ENCODE results near the gene C19orf12.

The C19orf12 gene

DNA sequence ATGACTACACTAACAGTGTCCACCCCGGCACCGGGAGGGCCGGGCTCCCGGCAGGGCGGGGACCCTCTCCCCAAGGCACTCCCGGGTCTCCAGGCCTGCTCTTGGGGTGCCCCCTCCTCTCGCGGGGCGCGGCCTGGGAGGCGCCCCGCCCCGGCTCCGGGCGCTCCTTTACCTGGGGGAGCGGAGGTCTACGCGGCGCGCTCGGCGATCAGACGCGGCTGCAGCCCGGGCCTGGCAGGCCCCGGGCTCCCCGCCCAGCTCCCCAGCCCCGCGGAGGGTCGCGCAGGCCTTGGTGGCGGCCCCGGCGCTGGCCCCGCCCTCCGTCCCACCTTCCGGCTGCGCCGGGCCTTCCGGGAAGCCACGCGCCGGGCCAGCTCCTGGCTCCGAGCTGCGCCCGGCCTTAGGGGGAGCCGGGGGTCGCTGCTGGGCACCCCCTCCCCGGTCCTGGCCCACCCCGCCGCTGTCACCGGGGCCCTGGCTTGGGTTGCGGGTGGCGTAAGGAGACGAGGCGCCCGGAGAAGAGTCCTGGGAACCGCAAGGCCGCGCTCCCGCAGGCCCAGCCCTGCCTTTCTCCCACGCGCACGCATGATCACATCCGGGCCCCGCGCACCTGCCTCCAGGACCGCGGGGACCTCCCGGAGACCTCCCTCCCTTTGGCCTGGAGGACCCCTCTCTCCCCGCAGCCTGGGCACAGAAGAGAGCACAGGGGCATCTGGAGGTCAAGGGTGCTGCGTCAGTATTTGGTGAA, at the start of gene C19orf12:
TSS of gene C19orf12 (minus strand) at position 309 of the 748 bp plus-strand sequence. CDS start 6,848 bp downstream, outside the sequence.
- peak; percentile 65 for DNase-seq

DNA sequence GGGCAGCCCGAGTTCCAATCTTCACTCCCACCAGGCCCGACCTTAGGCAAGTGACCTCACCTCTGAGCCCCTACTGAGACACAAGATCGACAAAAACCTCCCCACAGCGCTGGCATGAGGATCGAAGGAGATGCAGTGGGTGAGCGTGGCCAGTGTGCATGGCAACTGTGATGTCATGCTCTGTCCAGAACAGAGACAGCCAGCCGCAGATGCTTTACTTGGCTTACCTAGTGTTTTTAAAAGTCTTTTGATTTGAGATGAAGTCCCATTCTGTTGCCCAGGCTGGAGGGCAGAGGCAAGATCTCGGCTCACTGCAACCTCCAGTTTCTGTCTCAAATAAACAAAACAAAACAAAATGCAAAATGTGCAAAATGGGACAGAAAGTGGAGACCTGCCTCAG, 49.3 kb upstream of the C19orf12 start:
- DNase-seq = no peak

DNA sequence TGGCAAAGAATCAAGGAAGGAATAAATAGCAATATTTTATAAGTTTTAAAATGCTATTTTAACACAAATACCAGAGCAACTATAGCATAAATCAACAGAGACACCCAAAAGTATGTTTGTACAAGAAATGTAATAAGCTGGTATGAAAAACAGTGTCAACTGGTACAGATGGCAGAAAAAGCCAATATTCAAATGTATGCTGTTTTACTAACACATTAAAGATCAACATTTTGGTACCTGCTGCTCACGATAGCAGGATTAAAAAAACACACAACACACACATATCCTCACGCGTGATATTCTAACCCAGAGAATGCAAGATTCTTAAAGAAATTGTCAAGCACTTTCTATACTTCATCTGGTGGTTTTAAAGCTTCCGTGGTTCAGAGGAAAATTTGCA, 48.1 kb upstream of the C19orf12 start:
- DNase-seq = no peak

DNA sequence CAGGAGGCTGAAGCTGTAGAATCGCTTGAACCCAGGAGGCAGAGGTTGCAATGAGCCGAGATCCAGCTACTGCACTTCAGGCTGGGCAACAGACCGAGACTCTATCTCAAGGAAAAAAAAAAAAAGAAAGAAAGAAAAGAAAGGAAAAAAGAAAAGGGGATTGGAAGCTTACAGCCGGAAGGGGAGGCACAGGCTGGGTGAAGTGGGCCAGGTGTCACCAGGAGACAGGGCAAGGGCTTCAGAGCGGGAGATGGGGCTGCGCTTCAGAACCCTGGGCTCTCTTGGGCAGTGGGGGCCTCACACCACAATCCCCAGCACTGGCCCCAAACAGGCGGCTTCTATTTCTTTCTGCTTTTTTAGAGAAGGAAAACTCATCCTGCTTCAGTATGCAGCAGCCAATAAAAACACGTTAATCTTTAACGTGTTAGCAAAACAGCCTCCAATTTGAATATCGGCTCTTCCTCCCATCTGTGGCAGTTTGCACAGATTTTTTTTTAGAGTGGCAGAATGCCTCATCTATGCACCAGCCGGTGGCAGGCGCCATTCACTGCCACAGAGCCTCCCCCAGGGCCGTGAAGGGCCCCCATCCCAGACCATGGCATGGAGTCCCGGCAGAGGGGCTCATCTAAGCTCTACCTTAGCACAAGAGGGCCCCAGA, 46.6 kb upstream of the C19orf12 start:
- DNase-seq = no peak

DNA sequence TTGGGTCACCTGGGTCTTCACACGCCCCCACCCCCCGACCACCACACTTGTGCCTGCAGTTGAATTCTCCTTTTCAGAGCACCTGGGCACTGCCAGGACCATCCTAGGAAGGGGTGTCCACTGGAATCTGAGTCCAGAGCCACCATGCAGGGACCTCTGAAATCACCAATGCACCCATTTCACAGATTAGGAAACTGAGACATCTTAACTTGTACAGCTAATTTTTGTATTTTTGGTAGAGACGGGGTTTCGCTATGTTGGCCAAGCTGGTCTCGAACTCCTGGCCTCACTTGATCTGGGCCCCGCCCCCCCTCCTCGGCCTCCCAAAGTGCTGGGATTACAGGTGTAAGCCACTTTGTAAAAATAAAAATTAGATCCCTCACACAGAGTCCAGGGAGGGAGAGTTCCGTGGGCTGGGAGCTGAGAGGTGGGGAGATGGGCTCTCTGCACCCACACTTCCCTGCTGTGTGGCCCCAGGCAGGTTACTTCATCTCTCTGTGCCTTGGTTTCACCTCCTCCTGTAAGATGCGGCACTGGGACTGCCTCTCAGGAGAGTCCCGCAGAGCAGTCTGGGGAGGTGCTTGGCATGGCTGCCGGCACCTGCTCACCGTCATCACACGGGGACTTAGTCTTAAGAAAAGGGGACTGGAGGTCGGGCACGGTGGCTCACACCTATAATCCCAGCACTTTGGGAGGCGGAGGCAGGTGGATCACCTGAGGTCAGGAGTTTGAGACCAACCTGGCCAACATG, 45.9 kb upstream of the C19orf12 start:
- DNase-seq = no peak

DNA sequence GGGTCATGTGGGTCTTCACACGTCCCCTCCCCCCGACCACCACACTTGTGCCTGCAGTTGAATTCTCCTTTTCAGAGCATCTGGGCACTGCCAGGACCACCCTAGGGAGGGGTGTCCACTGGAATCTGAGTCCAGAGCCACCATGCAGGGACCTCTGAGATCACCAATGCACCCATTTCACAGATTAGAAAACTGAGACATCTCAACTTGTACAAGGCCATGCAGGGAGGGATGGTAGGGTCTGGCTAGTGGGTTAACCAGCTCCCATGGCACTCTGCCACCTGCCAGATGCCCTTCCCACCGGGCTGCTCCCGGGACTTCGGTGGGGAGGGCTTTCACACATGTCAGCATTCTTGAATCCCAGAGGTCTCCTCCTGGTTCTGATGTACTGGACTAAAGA, 44.3 kb upstream of the C19orf12 start:
- no peak for DNase-seq

DNA sequence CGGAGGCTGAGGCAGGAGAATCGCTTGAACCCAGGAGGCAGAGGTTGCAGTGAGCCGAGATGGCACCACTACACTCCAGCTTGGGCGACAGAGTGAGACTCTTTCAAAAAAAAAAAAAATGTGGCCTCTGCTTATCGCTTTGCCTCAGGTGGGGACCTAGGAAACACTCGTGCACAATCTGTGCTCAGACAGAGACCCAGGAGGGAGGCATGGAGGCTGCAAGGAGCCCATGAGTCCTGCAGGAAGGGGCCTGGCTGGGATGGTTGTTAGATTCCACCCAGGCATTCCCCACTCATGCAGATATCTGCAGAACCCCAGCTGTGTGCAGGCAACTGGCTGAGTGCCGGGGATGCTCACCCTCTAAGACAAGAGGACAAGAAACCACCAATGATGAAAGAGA, 43.8 kb upstream of the C19orf12 start:
- DNase-seq = no peak

DNA sequence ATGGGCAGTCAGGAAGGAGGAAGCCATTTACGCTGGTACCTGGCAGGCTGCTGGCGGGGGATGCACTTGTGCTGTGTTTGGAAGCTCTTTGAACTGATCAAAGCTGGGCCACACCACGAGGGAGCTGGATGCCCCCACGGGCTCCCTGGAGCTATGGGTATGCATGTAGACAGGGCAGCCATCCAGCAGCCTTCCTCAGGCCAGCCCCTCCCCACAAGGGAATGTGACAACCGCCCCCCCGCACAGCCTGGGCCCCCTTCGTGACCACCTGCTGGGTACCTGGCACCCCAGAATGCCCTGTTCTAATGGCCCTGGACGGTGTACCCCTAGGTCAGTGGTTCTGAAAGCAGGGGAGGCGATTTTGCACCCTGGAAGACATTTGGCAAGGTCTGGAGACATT, 42.5 kb upstream of the C19orf12 start:
- no peak for DNase-seq

DNA sequence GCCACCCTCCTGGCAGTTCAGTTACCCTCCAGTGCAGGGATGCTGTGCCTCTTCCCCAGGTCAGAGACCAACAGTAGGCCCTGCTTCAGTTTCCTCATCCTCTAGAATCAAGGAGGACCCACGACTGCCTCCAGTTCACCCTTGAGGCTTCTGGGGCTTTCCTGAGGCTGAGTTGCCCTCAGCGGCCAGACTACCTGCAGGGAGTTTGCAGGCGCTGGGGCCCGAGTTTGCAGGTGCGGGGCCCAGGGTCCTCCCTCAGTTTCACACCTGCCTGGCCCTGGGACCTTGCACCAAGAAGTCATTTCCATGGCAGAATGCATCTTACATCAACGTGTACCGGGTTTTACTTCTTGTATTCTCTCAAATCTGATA, 38.9 kb upstream of the C19orf12 start:
- DNase-seq = no peak

DNA sequence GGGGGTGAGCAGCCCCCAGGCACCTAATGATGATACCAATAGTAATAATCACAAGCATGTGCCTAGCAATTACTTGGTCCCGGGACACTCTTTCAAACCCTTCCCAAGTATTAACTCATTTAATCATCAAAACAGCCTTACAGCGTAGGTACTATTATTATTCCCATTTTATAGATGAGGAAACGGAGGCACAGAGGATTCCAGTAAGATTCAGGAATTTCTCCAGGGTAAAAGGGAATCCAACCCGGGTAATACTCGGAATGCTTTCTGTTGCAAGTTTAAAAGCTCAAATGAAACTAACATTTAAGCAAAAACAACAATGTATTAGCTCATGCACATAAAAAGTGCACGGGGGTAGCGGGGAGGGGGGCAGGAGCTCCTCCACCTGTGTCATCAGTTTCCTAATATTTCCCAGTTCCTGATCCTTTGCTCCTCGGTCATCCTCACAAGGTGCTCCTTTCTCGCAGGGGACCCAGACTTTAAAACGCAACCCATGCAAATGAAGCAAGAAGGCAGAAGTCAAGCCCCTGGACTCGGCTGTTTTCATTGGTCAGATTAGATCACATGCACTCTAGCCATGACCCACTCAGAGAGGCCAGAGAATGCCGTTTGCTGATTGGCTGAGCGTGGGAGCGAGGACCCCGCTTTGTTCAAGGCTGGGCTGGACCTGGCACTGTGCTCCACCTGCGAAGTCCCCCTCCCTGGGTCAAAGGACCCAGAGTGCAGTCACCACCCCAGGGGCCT, 38.3 kb upstream of the C19orf12 start:
- DNase-seq = no peak

DNA sequence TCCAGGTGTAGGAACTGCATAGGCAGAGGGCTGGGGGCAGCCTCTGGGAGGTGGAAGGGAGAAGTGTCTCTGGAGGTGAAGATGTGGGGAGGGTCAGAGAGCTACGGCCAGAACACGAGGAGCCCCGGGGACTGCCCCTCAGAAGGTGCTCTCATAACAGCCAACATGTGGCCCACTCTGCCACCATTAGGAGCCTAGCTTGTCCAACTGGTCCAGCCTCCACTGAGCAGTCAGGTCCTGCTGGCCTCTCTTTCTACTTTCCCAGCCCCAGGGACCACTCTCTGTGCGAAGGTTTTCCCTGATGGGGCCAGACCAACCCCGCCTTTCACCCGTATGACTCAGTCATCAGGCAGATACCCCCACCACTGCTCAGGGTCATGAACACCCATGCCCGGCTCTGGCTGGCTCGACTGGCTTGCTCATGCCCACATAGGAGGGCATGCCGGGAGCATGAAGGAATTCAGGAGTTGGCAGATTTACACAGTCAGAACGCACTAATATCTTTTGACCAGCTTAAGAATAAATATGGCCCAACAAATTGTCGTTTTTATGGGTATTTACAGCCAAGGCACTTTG, 37.5 kb upstream of the C19orf12 start:
- no peak for DNase-seq

DNA sequence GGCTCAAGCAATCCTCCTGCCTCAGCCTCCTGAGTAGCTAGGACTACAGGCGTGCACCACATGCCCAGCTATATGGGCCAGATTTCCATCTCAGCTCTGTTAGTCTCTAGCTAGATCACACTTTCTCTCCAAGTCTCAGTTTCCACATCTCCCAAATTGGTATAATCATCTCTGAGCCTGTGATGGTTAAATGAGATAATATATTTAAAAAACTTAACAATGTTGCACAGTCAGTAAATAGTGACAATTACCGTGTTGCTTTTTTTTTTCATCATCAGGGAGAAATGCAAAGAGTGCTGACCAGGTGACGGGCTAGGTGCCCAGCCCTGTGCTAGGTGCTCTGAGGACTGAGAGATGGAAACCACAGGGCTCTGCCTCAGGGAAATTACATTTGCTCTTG, 36.9 kb upstream of the C19orf12 start:
- no peak for DNase-seq

DNA sequence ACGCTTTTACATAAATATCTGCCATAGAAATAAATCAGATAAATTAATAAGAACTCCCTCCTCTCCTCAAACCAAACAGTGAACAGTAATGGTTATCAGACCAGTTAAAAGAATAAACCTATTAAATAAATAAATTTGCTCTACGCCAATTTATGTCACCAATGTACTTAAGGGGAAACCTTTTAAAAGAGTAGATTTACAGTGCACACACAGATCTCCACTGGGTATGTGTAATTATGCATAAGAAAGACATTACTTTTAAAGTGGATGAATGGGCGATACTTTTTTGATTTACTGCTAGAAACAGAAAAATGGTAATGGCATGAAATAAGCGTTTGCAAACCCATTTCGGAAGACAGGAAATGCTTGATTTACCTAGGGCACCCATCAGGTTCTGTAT, 34.9 kb upstream of the C19orf12 start:
- DNase-seq = no peak

DNA sequence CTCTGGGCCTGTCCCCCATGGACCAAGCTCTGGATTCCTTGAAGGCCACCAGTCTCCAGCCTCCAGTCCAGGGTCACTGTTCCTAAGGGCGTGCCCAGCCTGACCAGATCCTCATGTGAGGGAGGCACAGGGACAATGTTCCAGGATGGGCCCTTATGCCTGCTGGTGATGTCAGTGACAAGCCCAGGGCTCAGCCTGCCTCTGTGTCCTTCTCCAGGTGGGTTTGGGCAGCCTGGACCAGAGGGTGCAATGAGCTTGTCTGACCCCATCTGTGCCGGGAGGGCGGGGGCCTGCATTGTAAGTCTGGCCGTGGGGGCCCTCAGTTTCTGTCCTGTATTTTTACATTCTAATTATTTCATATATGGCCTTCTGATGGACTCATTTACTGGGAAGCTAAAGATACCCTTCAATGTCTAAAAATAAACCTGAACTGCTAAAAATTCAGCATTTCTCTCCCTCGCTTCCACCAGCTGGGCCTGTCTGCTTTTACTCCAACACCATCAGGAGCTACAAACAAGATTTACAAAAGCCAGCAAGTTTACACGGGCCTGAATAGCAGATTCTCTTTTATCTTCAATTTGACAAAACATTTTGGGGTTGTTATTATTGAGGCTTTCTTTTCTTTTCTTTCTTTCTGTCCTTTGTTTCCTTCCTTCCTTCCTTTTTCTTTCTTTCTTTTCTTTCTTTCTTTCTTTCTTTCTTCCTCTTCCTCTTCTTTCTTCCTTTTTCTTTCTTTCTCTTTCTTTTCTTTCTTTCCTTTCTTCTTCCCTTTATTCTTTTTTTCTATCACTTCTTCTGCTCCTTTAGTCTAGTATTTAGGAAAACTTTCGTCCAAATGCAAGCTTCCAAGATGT, 34.2 kb upstream of the C19orf12 start:
- no peak for DNase-seq

DNA sequence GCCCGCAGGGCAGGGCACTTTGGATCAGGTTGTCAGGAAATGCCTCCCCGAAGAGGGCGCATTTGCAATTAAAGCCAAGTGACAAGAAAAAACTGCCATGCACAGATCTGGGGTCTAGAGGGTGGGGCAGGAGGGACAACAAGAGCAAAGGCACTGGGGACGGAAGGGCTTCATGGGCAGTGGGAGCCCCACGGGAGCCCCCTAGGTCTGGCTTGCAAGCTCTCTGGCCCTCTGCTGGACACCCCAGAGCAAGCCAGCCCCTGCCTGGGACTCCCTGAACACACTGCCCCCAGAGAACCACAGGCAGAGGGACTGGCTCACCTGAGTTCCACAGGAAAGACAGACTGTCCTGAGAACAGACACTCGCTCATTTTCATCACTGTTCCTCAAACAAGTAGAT, 30.2 kb upstream of the C19orf12 start:
- no peak for DNase-seq

DNA sequence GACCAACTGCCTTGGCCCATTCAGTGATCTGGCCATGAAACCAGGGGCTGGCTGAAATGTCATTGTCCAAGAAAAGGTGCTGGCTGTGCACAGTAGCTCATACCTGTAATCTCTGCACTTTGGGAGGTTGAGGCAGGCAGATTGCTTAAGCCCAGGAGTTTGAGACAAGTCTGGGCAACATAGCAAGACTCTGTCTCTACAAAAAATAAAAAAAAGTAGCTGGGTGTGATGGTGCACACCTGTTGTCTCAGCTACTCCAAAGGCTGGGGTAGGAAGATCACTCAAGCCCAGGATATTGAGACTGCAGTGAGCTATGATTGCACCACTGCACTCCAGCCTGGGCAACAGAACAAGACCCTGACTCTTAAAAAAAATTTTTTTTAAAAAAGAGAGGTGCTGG, 28.6 kb upstream of the C19orf12 start:
- DNase-seq = no peak

DNA sequence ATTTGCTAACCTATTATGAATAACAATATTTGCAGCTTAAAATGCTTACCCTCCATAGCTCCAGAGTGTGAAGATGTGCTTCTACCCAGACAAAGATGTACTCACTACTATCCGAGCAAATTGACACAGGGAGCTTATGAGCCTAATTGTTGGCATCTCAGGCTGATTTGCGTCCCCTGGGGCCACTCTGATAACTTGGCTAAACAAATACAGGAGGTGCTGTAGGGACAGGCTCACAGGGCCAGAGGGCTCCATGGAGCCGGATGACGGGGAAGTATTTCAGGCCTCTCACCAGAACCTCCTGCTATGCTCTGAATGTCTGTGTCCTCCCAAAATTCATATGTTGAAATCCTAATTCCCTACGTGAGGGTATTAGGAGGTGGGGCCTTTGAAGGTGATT, 26.7 kb upstream of the C19orf12 start:
- no peak for DNase-seq

DNA sequence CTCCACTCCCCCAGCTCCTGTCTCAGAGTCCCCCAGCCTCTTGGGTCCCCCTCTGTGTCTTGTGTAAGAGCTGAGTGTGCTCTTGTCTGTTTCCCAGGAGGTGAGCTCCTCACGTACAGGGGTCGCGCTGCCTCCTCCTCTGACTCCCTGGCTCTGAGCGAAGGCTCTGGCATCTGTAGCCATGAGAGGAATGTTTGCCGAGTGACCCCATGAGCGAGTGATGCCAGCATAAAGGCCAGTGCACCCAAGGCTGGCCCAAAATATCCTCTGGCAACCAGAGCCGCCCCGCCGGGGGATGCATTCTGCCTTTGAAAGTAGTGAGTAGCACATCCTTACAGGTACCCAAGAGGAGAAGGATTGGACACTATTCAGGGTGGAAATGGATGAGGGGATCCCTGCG, 26.2 kb upstream of the C19orf12 start:
- no peak for DNase-seq

DNA sequence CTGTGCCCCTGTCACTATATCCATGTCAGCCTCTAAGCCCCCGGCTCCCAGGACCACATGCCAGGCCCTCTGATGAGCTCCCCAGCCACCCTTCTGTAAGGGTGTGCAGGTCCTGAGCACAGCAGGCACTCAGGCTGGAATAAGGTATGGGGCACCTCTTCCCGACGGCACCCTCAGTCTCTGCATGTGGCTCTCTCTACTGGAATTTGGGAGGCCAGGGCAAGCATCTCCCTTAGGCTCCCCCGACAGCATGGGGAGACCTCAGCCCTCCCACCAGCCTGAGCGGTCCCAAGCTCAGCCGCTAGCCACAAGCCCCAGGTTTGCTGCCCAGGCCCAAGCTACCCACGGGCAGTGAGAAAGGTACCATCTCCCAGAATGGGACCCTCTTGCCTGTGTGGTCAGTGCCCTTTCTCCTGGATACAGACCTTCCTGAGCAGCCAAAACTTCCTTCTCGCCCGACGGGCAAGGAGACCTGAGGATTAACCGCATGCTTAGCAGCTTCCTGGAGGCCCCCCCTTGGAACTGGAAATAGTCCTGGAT, 22.5 kb upstream of the C19orf12 start:
- no peak for DNase-seq

DNA sequence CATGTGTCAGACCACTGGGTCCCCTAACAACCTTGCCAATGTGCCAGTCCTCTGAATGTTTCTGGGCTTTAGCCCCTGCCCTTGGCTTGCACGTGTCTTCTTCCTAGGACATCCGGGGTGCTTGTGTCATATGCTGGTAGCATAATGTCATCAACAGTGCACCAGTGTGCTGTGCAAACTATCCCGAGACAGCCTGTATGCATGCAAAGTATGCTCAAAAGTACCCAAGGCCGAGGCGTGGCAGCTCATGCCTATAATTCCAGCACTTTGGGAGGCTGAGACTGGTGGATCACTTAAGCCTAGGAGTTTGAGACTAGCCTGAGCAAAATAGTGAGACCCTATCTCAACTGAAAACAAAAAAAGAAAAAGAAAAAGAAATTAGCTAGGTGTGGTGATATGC, 20.8 kb upstream of the C19orf12 start:
- DNase-seq = no peak

DNA sequence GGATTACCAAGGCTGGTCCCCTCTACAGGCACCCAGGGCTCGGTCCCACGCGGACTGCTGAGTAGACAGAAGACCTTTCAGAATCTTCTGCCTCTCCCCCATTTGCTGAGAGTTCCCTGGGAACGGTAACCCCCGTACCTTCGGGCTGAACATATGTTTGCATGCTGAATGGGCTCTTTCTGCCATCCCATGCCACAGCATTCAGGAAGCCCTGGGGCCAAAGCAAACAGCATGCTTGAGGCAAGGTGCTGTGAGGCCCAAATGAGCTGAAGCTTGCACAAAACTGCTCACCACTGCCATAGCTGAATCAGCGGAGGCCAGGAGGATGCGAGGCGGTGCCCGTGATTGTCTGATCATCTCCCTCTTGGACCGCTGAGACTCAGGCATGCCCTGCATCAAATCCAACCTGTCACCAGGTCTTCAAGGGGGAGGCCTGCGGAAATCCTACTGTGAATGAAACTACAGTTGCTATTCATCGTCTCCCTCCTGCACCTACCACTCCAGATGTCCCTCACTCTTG, 16.3 kb upstream of the C19orf12 start:
- DNase-seq = no peak

DNA sequence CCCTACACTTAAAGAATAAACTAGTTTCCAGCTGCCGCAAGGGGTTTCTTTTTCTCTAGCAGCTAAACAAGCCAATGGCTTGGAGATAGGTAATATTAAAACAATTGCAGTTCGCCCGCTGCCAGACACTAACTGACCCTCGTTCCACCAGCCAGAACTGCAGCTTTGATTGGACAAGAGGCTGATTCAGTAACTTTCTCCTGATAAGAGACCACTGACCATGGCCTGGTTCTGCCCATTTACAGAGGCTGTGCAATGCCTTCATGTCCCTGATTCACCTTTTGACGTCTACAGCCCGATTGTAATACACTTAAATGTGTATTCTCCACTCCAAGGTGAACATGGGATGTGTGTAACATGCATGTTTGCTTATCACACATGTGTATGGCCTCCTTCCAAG, 12.8 kb upstream of the C19orf12 start:
- no peak for DNase-seq

Measured in activated CD4-positive, alpha-beta T cell treated with anti-CD3 and anti-CD28 coated beads, Interleukin-2, amount 50 U/mL, for 16 hours (primary cell).